Heart left ventricle (tissue), 13 donors: ENCODE data around the gene GRAMD1C.
"Not testable (repeated sequence)": the region's sequence is repeated elsewhere in the genome, so short reads cannot be mapped to it uniquely, and the experiment has no call there.

Experiments
- POLR2A ChIP-seq, 2 donors: fragments of 450-650 bp; IDR thresholded peaks; one replicate each; pipeline ENCODE4 v1.6.1; 2017; ENCODE audit warnings: antibody characterized with exemption in 2 of 2, mild to moderate bottlenecking in 2 of 2, moderate library complexity in 2 of 2
- TF ChIP-seq, protein P1 (sequence below), 12 donors: fragments of 200-600 bp; sonication (generic) in 4 of 12; IDR thresholded peaks; one replicate each; pipeline versions ENCODE4 v1.5.0 to v1.8.0; 2018 to 2022; ENCODE audit warnings: antibody characterized with exemption in 12 of 12, mild to moderate bottlenecking in 5 of 12
- donor health status: ischemic (EF 13 %, LVEDD 7.1; RV severe dilation, severe dysfunction).
- donor health status: DM: no; HTN: yes; CAD: no.
- donor health status: DM: no; HTN: no; CAD: no.
- donor health status: ischemic (EF 25% LVEDD 6.9; RV normal size, moderate dysfunction).
- donor health status: ischemic (EF 25% LVEDD 5.7; RV mildly dilated, moderate dysfunction).
- donor health status: ischemic (EF 35%, LVEDD 5.7; RV mildly dilated, moderate dysfunction).
- donor health status: nonischemic (EF 11% LVEDD 7.7; RV severe dilation, severe dysfunction).
- donor health status: DM: yes; HTN: yes; CAD: no.
- donor health status: PGD.
- donor health status: ischemic (EF 29% LVEDD 5.4; RV normal size, mild dysfunction).
- donor health status: nonischemic (EF 23%, LVEDD 6.1; RV moderate dilation, normal function).

DNA sequence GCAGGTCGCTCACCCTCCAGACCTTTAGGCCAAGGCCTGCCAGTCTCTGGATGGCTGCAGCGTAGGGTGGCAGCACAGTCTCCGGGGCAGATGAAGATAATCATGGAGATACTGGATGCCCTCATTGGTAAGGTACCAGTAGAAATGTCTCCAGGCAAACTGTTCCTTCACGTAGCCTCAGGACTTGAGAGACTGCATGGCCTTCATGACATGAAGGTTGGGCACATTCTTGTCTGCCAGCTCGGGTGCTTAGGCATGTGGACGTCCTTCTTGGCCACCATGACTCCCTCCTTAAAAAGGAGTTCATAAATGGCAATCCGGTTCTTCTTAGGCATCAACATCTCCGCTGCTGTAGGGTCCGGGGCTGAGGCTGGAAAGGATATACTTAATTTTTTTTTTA, 11.8 kb downstream of the GRAMD1C start:
- not testable (repeated sequence) for TF ChIP-seq POLR2A (IDR thresholded peaks at IDR 0.05)
- TF ChIP-seq, protein P1, sequence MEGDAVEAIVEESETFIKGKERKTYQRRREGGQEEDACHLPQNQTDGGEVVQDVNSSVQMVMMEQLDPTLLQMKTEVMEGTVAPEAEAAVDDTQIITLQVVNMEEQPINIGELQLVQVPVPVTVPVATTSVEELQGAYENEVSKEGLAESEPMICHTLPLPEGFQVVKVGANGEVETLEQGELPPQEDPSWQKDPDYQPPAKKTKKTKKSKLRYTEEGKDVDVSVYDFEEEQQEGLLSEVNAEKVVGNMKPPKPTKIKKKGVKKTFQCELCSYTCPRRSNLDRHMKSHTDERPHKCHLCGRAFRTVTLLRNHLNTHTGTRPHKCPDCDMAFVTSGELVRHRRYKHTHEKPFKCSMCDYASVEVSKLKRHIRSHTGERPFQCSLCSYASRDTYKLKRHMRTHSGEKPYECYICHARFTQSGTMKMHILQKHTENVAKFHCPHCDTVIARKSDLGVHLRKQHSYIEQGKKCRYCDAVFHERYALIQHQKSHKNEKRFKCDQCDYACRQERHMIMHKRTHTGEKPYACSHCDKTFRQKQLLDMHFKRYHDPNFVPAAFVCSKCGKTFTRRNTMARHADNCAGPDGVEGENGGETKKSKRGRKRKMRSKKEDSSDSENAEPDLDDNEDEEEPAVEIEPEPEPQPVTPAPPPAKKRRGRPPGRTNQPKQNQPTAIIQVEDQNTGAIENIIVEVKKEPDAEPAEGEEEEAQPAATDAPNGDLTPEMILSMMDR (IDR thresholded peaks at IDR 0.05) = not testable (repeated sequence)
